ENCODE data around the gene MFN2.

The MFN2 gene

GRCh38 chr1:11942280-11942679, 38.0 kb upstream of the MFN2 start:
- H3K9me3 ChIP-seq (ENCODE audit: control insufficient read depth in 2 of 2, low read length in 2 of 2), result no peaks in the 10 kb centered on the region
- peak overlapping the region; percentile 37 for H3K27ac ChIP-seq (ENCODE audit: low read length)
- H3K9ac ChIP-seq (ENCODE audit: low read length in 2 of 2), result peak overlapping the region in 1 of 2 donors; percentile 36
- H3K4me1 ChIP-seq (ENCODE audit: control insufficient read depth, insufficient read depth, low read length), result peaks cover 21% of the 10 kb centered on the region
- no peaks in the 10 kb centered on the region for H3K27me3 ChIP-seq (ENCODE audit: control insufficient read depth in 1 of 2, insufficient read depth in 2 of 2, low read length in 2 of 2)
- no peak overlapping the region for H3K4me3 ChIP-seq (ENCODE audit: low read length in 2 of 2)
- peaks cover 0 to 3% of the 10 kb centered on the region in 2 donors for H3K36me3 ChIP-seq (ENCODE audit: control insufficient read depth in 2 of 2, insufficient read depth in 2 of 2, low read length in 2 of 2)

DNA sequence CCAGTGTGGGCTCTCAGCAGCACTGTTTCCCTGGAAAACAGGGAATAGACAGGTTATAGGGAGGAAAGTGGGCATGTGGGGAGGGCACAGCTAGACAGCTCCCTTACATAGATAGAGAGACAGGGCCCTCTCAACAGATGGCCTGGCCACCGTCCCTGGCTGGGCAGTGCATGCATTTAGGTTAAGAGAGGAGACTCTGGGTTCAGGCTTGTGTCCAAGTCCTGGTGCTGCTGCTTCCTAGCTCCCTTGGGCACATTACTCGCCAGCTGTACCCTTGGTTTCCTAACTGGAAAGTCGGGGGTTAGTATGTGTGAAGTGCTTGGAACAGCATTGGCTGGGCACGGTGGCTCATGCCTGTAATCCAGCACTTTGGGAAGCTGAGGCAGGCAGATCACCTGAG, 36.6 kb upstream of the MFN2 start:
- Histone ChIP-seq H3K9ac (ENCODE audit: low read length in 2 of 2) (no peak overlapping the region), H3K36me3 (ENCODE audit: control insufficient read depth in 2 of 2, insufficient read depth in 2 of 2, low read length in 2 of 2) (peaks cover 0 to 11% of the 10 kb centered on the region in 2 donors), H3K9me3 (ENCODE audit: control insufficient read depth in 2 of 2, low read length in 2 of 2) (no peaks in the 10 kb centered on the region), H3K4me3 (ENCODE audit: low read length in 2 of 2) (no peak overlapping the region), H3K27me3 (ENCODE audit: control insufficient read depth in 1 of 2, insufficient read depth in 2 of 2, low read length in 2 of 2) (no peaks in the 10 kb centered on the region), H3K4me1 (ENCODE audit: control insufficient read depth, insufficient read depth, low read length) (peaks cover 14% of the 10 kb centered on the region), H3K27ac (ENCODE audit: low read length) (no peak overlapping the region)

- H3K4me1 ChIP-seq (ENCODE audit: control insufficient read depth, insufficient read depth, low read length), result peaks cover 10% of the 10 kb centered on the region
- H3K36me3 ChIP-seq (ENCODE audit: control insufficient read depth in 2 of 2, insufficient read depth in 2 of 2, low read length in 2 of 2), result peaks cover 0 to 19% of the 10 kb centered on the region in 2 donors
- H3K27me3 ChIP-seq (ENCODE audit: control insufficient read depth in 1 of 2, insufficient read depth in 2 of 2, low read length in 2 of 2), result no peaks in the 10 kb centered on the region
- no peak overlapping the region for H3K9ac ChIP-seq (ENCODE audit: low read length in 2 of 2)
- no peaks in the 10 kb centered on the region for H3K9me3 ChIP-seq (ENCODE audit: control insufficient read depth in 2 of 2, low read length in 2 of 2)
- H3K27ac ChIP-seq (ENCODE audit: low read length), result no peak overlapping the region
- no peak overlapping the region for H3K4me3 ChIP-seq (ENCODE audit: low read length in 2 of 2)
These were observed 35.8 kb upstream of the MFN2 start for GRCh38 chr1:11944358-11944931.

- Histone ChIP-seq H3K4me1 (ENCODE audit: control insufficient read depth, insufficient read depth, low read length) (no peaks in the 10 kb centered on the region), H3K27ac (ENCODE audit: low read length) (no peak overlapping the region), H3K36me3 (ENCODE audit: control insufficient read depth in 2 of 2, insufficient read depth in 2 of 2, low read length in 2 of 2) (peaks cover 13 to 31% of the 10 kb centered on the region in 2 donors), H3K9ac (ENCODE audit: low read length in 2 of 2) (no peak overlapping the region), H3K4me3 (ENCODE audit: low read length in 2 of 2) (no peak overlapping the region), H3K9me3 (ENCODE audit: control insufficient read depth in 2 of 2, low read length in 2 of 2) (no peaks in the 10 kb centered on the region), H3K27me3 (ENCODE audit: control insufficient read depth in 1 of 2, insufficient read depth in 2 of 2, low read length in 2 of 2) (no peaks in the 10 kb centered on the region)
These were observed 33.6 kb upstream of the MFN2 start for GRCh38 chr1:11946647-11947046.

- Histone ChIP-seq H3K4me3 (ENCODE audit: low read length in 2 of 2) (no peak overlapping the region), H3K4me1 (ENCODE audit: control insufficient read depth, insufficient read depth, low read length) (no peaks in the 10 kb centered on the region), H3K36me3 (ENCODE audit: control insufficient read depth in 2 of 2, insufficient read depth in 2 of 2, low read length in 2 of 2) (peaks cover 22 to 46% of the 10 kb centered on the region in 2 donors)
These were observed 31.3 kb upstream of the MFN2 start for GRCh38 chr1:11948822-11949458.

GRCh38 chr1:11951901-11952300, 28.3 kb upstream of the MFN2 start:
- H3K36me3 ChIP-seq (ENCODE audit: control insufficient read depth in 2 of 2, insufficient read depth in 2 of 2, low read length in 2 of 2), result peaks cover 38 to 61% of the 10 kb centered on the region in 2 donors
- H3K9me3 ChIP-seq (ENCODE audit: control insufficient read depth in 2 of 2, low read length in 2 of 2), result no peaks in the 10 kb centered on the region
- H3K9ac ChIP-seq (ENCODE audit: low read length in 2 of 2), result no peak overlapping the region
- H3K27me3 ChIP-seq (ENCODE audit: control insufficient read depth in 1 of 2, insufficient read depth in 2 of 2, low read length in 2 of 2), result no peaks in the 10 kb centered on the region
- no peak overlapping the region for H3K4me3 ChIP-seq (ENCODE audit: low read length in 2 of 2)
- no peak overlapping the region for H3K27ac ChIP-seq (ENCODE audit: low read length)
- H3K4me1 ChIP-seq (ENCODE audit: control insufficient read depth, insufficient read depth, low read length), result no peaks in the 10 kb centered on the region

More at GRCh38 chr1:11948822-11949458, 31.3 kb upstream of the MFN2 start:
- Histone ChIP-seq H3K27me3 (ENCODE audit: control insufficient read depth in 1 of 2, insufficient read depth in 2 of 2, low read length in 2 of 2) (no peaks in the 10 kb centered on the region), H3K27ac (ENCODE audit: low read length) (no peak overlapping the region), H3K9ac (ENCODE audit: low read length in 2 of 2) (no peak overlapping the region), H3K9me3 (ENCODE audit: control insufficient read depth in 2 of 2, low read length in 2 of 2) (no peaks in the 10 kb centered on the region)

GRCh38 chr1:11952455-11953109, 27.7 kb upstream of the MFN2 start:
- no peaks in the 10 kb centered on the region for H3K27me3 ChIP-seq (ENCODE audit: control insufficient read depth in 1 of 2, insufficient read depth in 2 of 2, low read length in 2 of 2)
- H3K4me3 ChIP-seq (ENCODE audit: low read length in 2 of 2), result no peak overlapping the region
- no peaks in the 10 kb centered on the region for H3K4me1 ChIP-seq (ENCODE audit: control insufficient read depth, insufficient read depth, low read length)
- H3K36me3 ChIP-seq (ENCODE audit: control insufficient read depth in 2 of 2, insufficient read depth in 2 of 2, low read length in 2 of 2), result peaks cover 45 to 66% of the 10 kb centered on the region in 2 donors
- no peak overlapping the region for H3K27ac ChIP-seq (ENCODE audit: low read length)
- no peaks in the 10 kb centered on the region for H3K9me3 ChIP-seq (ENCODE audit: control insufficient read depth in 2 of 2, low read length in 2 of 2)
- H3K9ac ChIP-seq (ENCODE audit: low read length in 2 of 2), result no peak overlapping the region

- Histone ChIP-seq H3K27me3 (ENCODE audit: control insufficient read depth in 1 of 2, insufficient read depth in 2 of 2, low read length in 2 of 2) (no peaks in the 10 kb centered on the region), H3K27ac (ENCODE audit: low read length) (no peak overlapping the region), H3K36me3 (ENCODE audit: control insufficient read depth in 2 of 2, insufficient read depth in 2 of 2, low read length in 2 of 2) (peaks cover 56 to 57% of the 10 kb centered on the region in 2 donors)
These were observed 25.0 kb upstream of the MFN2 start for GRCh38 chr1:11955221-11955620.

DNA sequence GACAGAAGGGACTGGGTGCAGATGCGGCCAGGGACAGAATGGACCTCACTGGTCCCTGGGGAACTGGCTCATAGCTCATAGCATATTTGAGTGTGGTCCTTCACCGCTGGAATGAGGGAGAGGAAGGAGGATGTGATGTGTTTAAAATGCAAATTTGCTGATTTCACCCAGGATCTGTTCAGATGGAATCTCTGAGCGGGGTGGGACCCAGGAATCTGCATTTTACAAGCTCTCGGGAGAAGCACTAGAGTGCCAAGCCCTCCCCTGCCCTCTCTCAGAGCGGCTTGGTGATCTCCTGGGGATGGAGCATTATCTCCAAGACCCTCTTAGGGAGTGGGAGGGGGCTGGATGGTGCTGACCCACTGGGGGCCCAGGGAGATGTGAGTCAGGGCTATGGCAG, 22.8 kb upstream of the MFN2 start:
- Histone ChIP-seq H3K36me3 (ENCODE audit: control insufficient read depth in 2 of 2, insufficient read depth in 2 of 2, low read length in 2 of 2) (peaks cover 53% of the 10 kb centered on the region in 2 donors), H3K9ac (ENCODE audit: low read length in 2 of 2) (no peak overlapping the region), H3K4me1 (ENCODE audit: control insufficient read depth, insufficient read depth, low read length) (no peaks in the 10 kb centered on the region), H3K4me3 (ENCODE audit: low read length in 2 of 2) (no peak overlapping the region), H3K27me3 (ENCODE audit: control insufficient read depth in 1 of 2, insufficient read depth in 2 of 2, low read length in 2 of 2) (no peaks in the 10 kb centered on the region), H3K9me3 (ENCODE audit: control insufficient read depth in 2 of 2, low read length in 2 of 2) (no peaks in the 10 kb centered on the region), H3K27ac (ENCODE audit: low read length) (no peak overlapping the region)

More at GRCh38 chr1:11955221-11955620, 25.0 kb upstream of the MFN2 start:
- no peaks in the 10 kb centered on the region for H3K9me3 ChIP-seq (ENCODE audit: control insufficient read depth in 2 of 2, low read length in 2 of 2)
- no peak overlapping the region for H3K9ac ChIP-seq (ENCODE audit: low read length in 2 of 2)
- no peaks in the 10 kb centered on the region for H3K4me1 ChIP-seq (ENCODE audit: control insufficient read depth, insufficient read depth, low read length)
- no peak overlapping the region for H3K4me3 ChIP-seq (ENCODE audit: low read length in 2 of 2)

GRCh38 chr1:11957897-11958296, 22.3 kb upstream of the MFN2 start:
- Histone ChIP-seq H3K27me3 (ENCODE audit: control insufficient read depth in 1 of 2, insufficient read depth in 2 of 2, low read length in 2 of 2) (no peaks in the 10 kb centered on the region), H3K4me3 (ENCODE audit: low read length in 2 of 2) (no peak overlapping the region), H3K27ac (ENCODE audit: low read length) (no peak overlapping the region), H3K9me3 (ENCODE audit: control insufficient read depth in 2 of 2, low read length in 2 of 2) (no peaks in the 10 kb centered on the region), H3K36me3 (ENCODE audit: control insufficient read depth in 2 of 2, insufficient read depth in 2 of 2, low read length in 2 of 2) (peaks cover 48 to 51% of the 10 kb centered on the region in 2 donors), H3K4me1 (ENCODE audit: control insufficient read depth, insufficient read depth, low read length) (no peaks in the 10 kb centered on the region), H3K9ac (ENCODE audit: low read length in 2 of 2) (no peak overlapping the region)

GRCh38 chr1:11960276-11960675, 20.0 kb upstream of the MFN2 start:
- Histone ChIP-seq H3K4me1 (ENCODE audit: control insufficient read depth, insufficient read depth, low read length) (no peaks in the 10 kb centered on the region), H3K9me3 (ENCODE audit: control insufficient read depth in 2 of 2, low read length in 2 of 2) (no peaks in the 10 kb centered on the region), H3K4me3 (ENCODE audit: low read length in 2 of 2) (no peak overlapping the region), H3K36me3 (ENCODE audit: control insufficient read depth in 2 of 2, insufficient read depth in 2 of 2, low read length in 2 of 2) (peaks cover 52 to 55% of the 10 kb centered on the region in 2 donors), H3K27ac (ENCODE audit: low read length) (no peak overlapping the region), H3K27me3 (ENCODE audit: control insufficient read depth in 1 of 2, insufficient read depth in 2 of 2, low read length in 2 of 2) (no peaks in the 10 kb centered on the region), H3K9ac (ENCODE audit: low read length in 2 of 2) (no peak overlapping the region)

Measured in stomach smooth muscle (tissue), 2 donors.